Astrocyte of the hippocampus (primary cell): Measurements from ENCODE around the gene PAX8.

Experiments used
- DNase-seq: peaks from one replicate; pipeline ENCODE4 v3.0.0; 2011; ENCODE audit warnings: low read depth, low spot score

PAX8 gene

GRCh38 chr2:113203901-113204519 is 74.7 kb downstream of the PAX8 start:
- peak; percentile 91 for DNase-seq

- DNase-seq = no peak
Observed at GRCh38 chr2:113203217-113203530, 75.5 kb downstream of the PAX8 start.

GRCh38 chr2:113202305-113203216 is 76.2 kb downstream of the PAX8 start:
- peak; percentile 82 for DNase-seq

GRCh38 chr2:113201496-113202304 is 77.0 kb downstream of the PAX8 start:
- no peak for DNase-seq

GRCh38 chr2:113200736-113201490 is 77.8 kb downstream of the PAX8 start:
- no peak for DNase-seq

GRCh38 chr2:113200236-113200635 is 78.5 kb downstream of the PAX8 start:
- no peak for DNase-seq

- DNase-seq = peak; percentile 94
Observed at GRCh38 chr2:113198790-113199612, 79.7 kb downstream of the PAX8 start.

- no peak for DNase-seq
Observed at GRCh38 chr2:113198048-113198789, 80.5 kb downstream of the PAX8 start.

- DNase-seq = no peak
Observed at GRCh38 chr2:113197347-113198047, 81.2 kb downstream of the PAX8 start.

- DNase-seq = no peak
Observed at GRCh38 chr2:113196839-113197238, 81.9 kb downstream of the PAX8 start.

GRCh38 chr2:113195923-113196501 is 82.7 kb downstream of the PAX8 start:
- no peak for DNase-seq

- no peak for DNase-seq
Observed at GRCh38 chr2:113192459-113193100, 86.1 kb downstream of the PAX8 start.

GRCh38 chr2:113190871-113191270 is 87.8 kb downstream of the PAX8 start:
- no peak for DNase-seq

GRCh38 chr2:113187771-113188170 is 91.0 kb downstream of the PAX8 start:
- DNase-seq = no peak

- no peak for DNase-seq
Observed at GRCh38 chr2:113186433-113186796, 92.3 kb downstream of the PAX8 start.

GRCh38 chr2:113185664-113186432 is 92.9 kb downstream of the PAX8 start:
- peak; percentile 44 for DNase-seq

- DNase-seq = no peak
Observed at GRCh38 chr2:113184531-113185230, 94.0 kb downstream of the PAX8 start.
